A549 (cell line): ENCODE measurements around the gene NAV2. TPM values are rescaled to one million over a fixed set of nuclear protein-coding genes. Genes with fewer than 3 reads are reported as not detected.

ENCODE experiments used
- ATAC-seq, 2 experiments: fragments of 200-7000 bp in 1 of 2; fragments of >200 bp in 1 of 2; cut with Nextera tagmentation in 1 of 2; cut with Tn5 transposase in 1 of 2; 3 replicates each; pipeline versions ENCODE4 v1.8.0 to v1.9.1; 2018 to 2020; ENCODE audit warnings: mild to moderate bottlenecking in 1 of 2, moderate library complexity in 1 of 2
- CTCF ChIA-PET: fragments of 300-600 bp; sonication (Branson Sonifier 250); formaldehyde crosslinking; extraction: SDS; loops from one replicate; lab custom pipeline; 2021; ENCODE audit warnings: antibody characterized with exemption, inconsistent platforms; lab: Yijun Ruan, JAX
- POLR2A ChIA-PET: fragments of 350-600 bp; formaldehyde crosslinking; extraction: SDS; loops from one replicate; lab custom pipeline; 2021; ENCODE audit warnings: antibody characterized with exemption, inconsistent platforms; lab: Yijun Ruan, JAX
- DNase-seq, 2 experiments: peaks; one replicate each; pipeline versions ENCODE4 v3.0.0 to v3.0.0-alpha.2; 2011 to 2016; ENCODE audit warnings: low read depth in 1 of 2, low spot score in 1 of 2
- FAIRE-seq: peaks from 2 replicates; lab custom pipeline; 2011; peaks lifted over from hg19 to GRCh38; lab: Jason Lieb, UNC
- H3K27ac ChIP-seq, 2 experiments: fragments of >200 bp; sonication (Bioruptor Twin); formaldehyde crosslinking; 3 replicates each; pipeline ENCODE4 v1.5.1; 2016 to 2017
- H3K4me1 ChIP-seq: fragments of >200 bp; sonication (Bioruptor Twin); formaldehyde crosslinking; 3 replicates; pipeline ENCODE4 v1.6.1; 2016
- H3K4me2 ChIP-seq: fragments of >200 bp; sonication (Bioruptor Twin); formaldehyde crosslinking; 3 replicates; pipeline ENCODE4 v1.6.1; 2016
- H3K4me3 ChIP-seq: fragments of >200 bp; sonication (Bioruptor Twin); formaldehyde crosslinking; 3 replicates; pipeline ENCODE4 v1.5.1; 2016
- H3K9me3 ChIP-seq: fragments of >200 bp; sonication (Bioruptor Twin); formaldehyde crosslinking; 3 replicates; pipeline ENCODE4 v1.6.1; 2016
- BCL3 ChIP-seq: fragments of >200 bp; sonication (Bioruptor Twin); formaldehyde crosslinking; IDR thresholded peaks from 3 replicates; pipeline ENCODE4 v1.6.1; 2016
- BHLHE40 ChIP-seq: IDR thresholded peaks from 2 replicates; pipeline ENCODE4 v1.6.1; 2012; ENCODE audit warnings: low read depth, low read length, inconsistent platforms
- CBX2 ChIP-seq: fragments of 200-600 bp; sonication (generic); IDR thresholded peaks from 2 replicates; pipeline ENCODE4 v1.6.1; 2016; ENCODE audit warnings: low read depth, mild to moderate bottlenecking, borderline replicate concordance
- CBX8 ChIP-seq: fragments of 200-600 bp; sonication (generic); IDR thresholded peaks from 2 replicates; pipeline ENCODE4 v1.6.1; 2016
- EHF ChIP-seq: fragments of 250-450 bp; sonication (Bioruptor Pico); IDR thresholded peaks from 2 replicates; pipeline ENCODE4 v1.5.0; 2020; ENCODE audit warnings: mild to moderate bottlenecking
- ELK1 ChIP-seq: fragments of 150-350 bp; IDR thresholded peaks from 2 replicates; pipeline ENCODE4 v1.6.1; 2014; ENCODE audit warnings: low read depth, mild to moderate bottlenecking, low read length
- HEYL ChIP-seq: fragments of 250-450 bp; sonication (Bioruptor Pico); IDR thresholded peaks from 2 replicates; pipeline ENCODE4 v1.8.0; 2021; ENCODE audit warnings: mild to moderate bottlenecking, moderate library complexity
- HOXB13 ChIP-seq: fragments of 250-450 bp; sonication (Bioruptor Pico); IDR thresholded peaks from 2 replicates; pipeline ENCODE4 v1.5.0; 2020; ENCODE audit warnings: low read depth, mild to moderate bottlenecking, moderate library complexity
- HOXB5 ChIP-seq: fragments of 250-450 bp; sonication (Bioruptor Pico); IDR thresholded peaks from 2 replicates; pipeline ENCODE4 v1.5.0; 2020; ENCODE audit warnings: mild to moderate bottlenecking, moderate library complexity
- JUNB ChIP-seq: fragments of >200 bp; sonication (Bioruptor Twin); formaldehyde crosslinking; IDR thresholded peaks from 2 replicates; pipeline ENCODE4 v1.6.1; 2016
- KDM5A ChIP-seq: fragments of 200-600 bp; sonication (generic); IDR thresholded peaks from 2 replicates; pipeline ENCODE4 v1.6.1; 2016; ENCODE audit warnings: antibody characterized with exemption, mild to moderate bottlenecking
- MYC ChIP-seq: IDR thresholded peaks from 2 replicates; pipeline ENCODE4 v1.6.1; 2012; ENCODE audit warnings: mild to moderate bottlenecking, inconsistent platforms, low read length, improper control_type of control experiment, borderline replicate concordance
- NFE2L2 ChIP-seq: fragments of 150-350 bp; conservative IDR thresholded peaks from 2 replicates; pipeline ENCODE4 v1.6.1; 2014; ENCODE audit warnings: low read length
- POLR2AphosphoS2 ChIP-seq: conservative IDR thresholded peaks from 2 replicates; pipeline ENCODE4 v1.6.1; 2012; ENCODE audit warnings: low read length, improper control_type of control experiment, inconsistent platforms
- RAD21 ChIP-seq, 2 experiments: fragments of >200 bp in 1 of 2; sonication (Bioruptor Twin) in 1 of 2; formaldehyde crosslinking in 1 of 2; IDR thresholded peaks in 1 of 2; conservative IDR thresholded peaks in 1 of 2; 2 replicates in 1 of 2; 3 replicates in 1 of 2; pipeline ENCODE4 v1.6.1; 2012 to 2018; ENCODE audit warnings: inconsistent platforms in 1 of 2
- RARB ChIP-seq: fragments of 250-450 bp; sonication (Bioruptor Pico); IDR thresholded peaks from 2 replicates; pipeline ENCODE4 v1.8.0; 2021; ENCODE audit warnings: mild to moderate bottlenecking, moderate library complexity
- RCOR1 ChIP-seq: fragments of 150-350 bp; IDR thresholded peaks from 2 replicates; pipeline ENCODE4 v1.6.1; 2014; ENCODE audit warnings: antibody characterized with exemption, low read length, low read depth
- REST ChIP-seq: fragments of 200-600 bp; sonication (generic); IDR thresholded peaks from 2 replicates; pipeline ENCODE4 v1.6.1; 2016; ENCODE audit warnings: antibody characterized with exemption, mild to moderate bottlenecking, moderate library complexity
- RFX5 ChIP-seq: fragments of 450-650 bp; IDR thresholded peaks from 2 replicates; pipeline ENCODE4 v1.7.1; 2014; ENCODE audit warnings: antibody characterized with exemption, mild to moderate bottlenecking, moderate library complexity
- ZC3H11A ChIP-seq: fragments of 450-650 bp; IDR thresholded peaks from 2 replicates; pipeline ENCODE4 v1.6.1; 2014; ENCODE audit warnings: antibody characterized with exemption, mild to moderate bottlenecking
- WGBS: methylation state at CpG from one replicate; pipeline ENCODE4 v1.1.6; 2017; ENCODE audit errors: missing lambda C conversion rate; 5-methylcytosine and 5-hydroxymethylcytosine counted together
- polyA plus RNA-seq, 4 experiments: library from polyadenylated mRNA; depleted of rRNA in 3 of 4; stranded (reverse); fragments of >200 nt; fragmentation: RNase III in 1 of 4; extraction: RNeasy Plus Mini Kit Qiagen cat#74134 plus additional on column Dnase treatment in 1 of 4; gene quantifications; 2 replicates in 3 of 4; 3 replicates in 1 of 4; pipeline ENCODE4 v1.2.3, GENCODE V29; 2011 to 2017

The NAV2 gene
- polyA plus RNA-seq, 2 of the 4 experiments (the other 2 are of a cell fraction) = 4.9 to 19.8 TPM

GRCh38 chr11:19803506-19803998, 90.9 kb downstream of the NAV2 start:
- H3K4me2 ChIP-seq = no peak overlapping the region

GRCh38 chr11:19805376-19805775, 92.7 kb downstream of the NAV2 start:
- FAIRE-seq (no peak), ATAC-seq (no peak)
- CTCF ChIA-PET = interaction anchor here (1.0 kb wide), 1 partner anchor 248 kb away, joined by 3 read pairs; no protein-coding TSS in a partner anchor
- WGBS = 67% methylated on average over 5 of the region's 5 CpGs
- Histone ChIP-seq H3K4me2 (no peak overlapping the region), H3K4me3 (no peak overlapping the region), H3K4me1 (peaks cover 13% of the 10 kb centered on the region; the same call in 2 of the 3 replicates), H3K9me3 (no peaks in the 10 kb centered on the region), H3K27ac (no peak overlapping the region)
- POLR2A ChIA-PET = no interaction called here
- TF ChIP-seq KDM5A (no peak), RAD21 (conservative IDR thresholded peaks at IDR 0.05 in 1 of 2, IDR thresholded peaks at IDR 0.05 in 1 of 2) (no peak), BCL3 (no peak), NFE2L2 (no peak)
- TF ChIP-seq, all 56 proteins: peak for 0
- no peak for DNase-seq

More at GRCh38 chr11:19803506-19803998, 90.9 kb downstream of the NAV2 start:
- Histone ChIP-seq H3K9me3 (no peaks in the 10 kb centered on the region), H3K27ac (no peak overlapping the region), H3K4me1 (peaks cover 13% of the 10 kb centered on the region; the same call in 2 of the 3 replicates), H3K4me3 (no peak overlapping the region)
- ATAC-seq (no peak), DNase-seq (no peak), FAIRE-seq (no peak)
- CTCF ChIA-PET = interaction anchor here (0.6 kb wide), 1 partner anchor 17 kb away, joined by 3 read pairs; no protein-coding TSS in a partner anchor
- POLR2A ChIA-PET = no interaction called here
- TF ChIP-seq HOXB13 (CRISPR knock-in tag) (no peak), ELK1 (no peak), BHLHE40 (no peak), HEYL (no peak), REST (no peak), HOXB5 (CRISPR knock-in tag) (no peak), RARB (CRISPR knock-in tag) (no peak), EHF (CRISPR knock-in tag) (no peak), POLR2AphosphoS2 (no peak), MYC (no peak), NFE2L2 (no peak), CBX8 (no peak)
- WGBS = 50% methylated on average over 3 of the region's 3 CpGs

GRCh38 chr11:19805827-19806226, 93.2 kb downstream of the NAV2 start:
- ChIA-PET POLR2A (no interaction called here), CTCF (interaction anchor here (1.0 kb wide), 1 partner anchor 248 kb away, joined by 3 read pairs; no protein-coding TSS in a partner anchor)
- TF ChIP-seq RFX5 = no peak
- no peak for TF ChIP-seq JUNB
- TF ChIP-seq ZC3H11A = no peak
- no peak for TF ChIP-seq BCL3
- no peak for TF ChIP-seq CBX2
- TF ChIP-seq RCOR1 = no peak
- 64% methylated on average over 2 of the region's 2 CpGs for WGBS
- peaks cover 13% of the 10 kb centered on the region; the same call in 2 of the 3 replicates for H3K4me1 ChIP-seq
- no peaks in the 10 kb centered on the region for H3K9me3 ChIP-seq
- DNase-seq (no peak), FAIRE-seq (no peak), ATAC-seq (no peak)
- H3K27ac ChIP-seq = no peak overlapping the region
- H3K4me3 ChIP-seq = no peak overlapping the region
- no peak overlapping the region for H3K4me2 ChIP-seq
